Mesothelial cell of epicardium (in vitro differentiated cells): ENCODE results near the gene SMOC2. TPM values are rescaled to one million over a fixed set of nuclear protein-coding genes. Genes with fewer than 3 reads are reported as not detected.

Experiments
- DNase-seq, 2 experiments: peaks; one replicate each; pipeline ENCODE4 v3.0.0; 2021; ENCODE audit warnings: low spot score in 2 of 2; ENCODE audit not compliant: unreplicated experiment in 2 of 2
- H3K27ac Mint-ChIP-seq: 2 replicates; pipeline ENCODE4 v1.8.0; 2021; ENCODE audit warnings: mixed read lengths
- H3K27me3 Mint-ChIP-seq: 2 replicates; pipeline ENCODE4 v1.8.0; 2021; ENCODE audit warnings: low read depth, mixed read lengths
- H3K36me3 Mint-ChIP-seq: 2 replicates; pipeline ENCODE4 v1.8.0; 2021; ENCODE audit warnings: mixed read lengths
- H3K4me1 Mint-ChIP-seq: 2 replicates; pipeline ENCODE4 v1.8.0; 2021; ENCODE audit warnings: mixed read lengths
- H3K4me3 Mint-ChIP-seq: 2 replicates; pipeline ENCODE4 v1.8.0; 2021; ENCODE audit warnings: mild to moderate bottlenecking, moderate library complexity, mixed read lengths
- H3K9me3 Mint-ChIP-seq: 2 replicates; pipeline ENCODE4 v1.8.0; 2021; ENCODE audit warnings: mixed read lengths
- CTCF ChIP-seq: fragments of 200-600 bp; sonication (generic); IDR thresholded peaks from one replicate; pipeline ENCODE4 v1.5.0; 2021; ENCODE audit warnings: antibody characterized with exemption; ENCODE audit not compliant: unreplicated experiment
- total RNA-seq: library from RNA; stranded (reverse); gene quantifications from 3 replicates; pipeline ENCODE4 v1.2.1, GENCODE V29; 2021

The SMOC2 gene
- total RNA-seq, 1 donor from 2014 or later = 4.4 TPM

- Mint-ChIP-seq H3K27me3 (no peaks in the 10 kb centered on the region), H3K4me3 (no peak overlapping the region), H3K9me3 (no peaks in the 10 kb centered on the region), H3K4me1 (peaks cover 20% of the 10 kb centered on the region), H3K36me3 (no peaks in the 10 kb centered on the region), H3K27ac (no peak overlapping the region)
- TF ChIP-seq CTCF = no peak
- no peak for DNase-seq
Measured at GRCh38 chr6:168605964-168606363, 165.0 kb downstream of the SMOC2 start.

DNA sequence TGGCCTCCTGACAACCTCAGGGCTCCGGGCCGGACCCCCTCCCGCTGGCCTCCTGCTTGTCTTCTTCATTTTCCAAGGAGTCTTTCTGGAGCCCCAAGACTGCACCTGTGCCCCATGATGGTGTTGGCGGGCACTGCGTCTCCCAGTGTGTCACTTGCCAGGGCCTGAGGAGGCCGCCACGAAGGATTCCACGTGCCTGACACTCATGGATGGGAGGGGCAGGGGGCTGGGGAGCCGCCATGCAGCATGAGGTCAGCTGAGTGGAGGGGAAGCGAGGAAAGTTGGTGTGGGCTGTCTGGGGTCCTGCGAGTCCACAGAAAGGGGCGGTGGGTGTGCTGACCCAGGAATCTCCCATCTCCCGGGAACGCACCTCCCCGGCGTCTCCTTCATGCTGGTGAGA is 165.7 kb downstream of the SMOC2 start:
- no peak overlapping the region for H3K27ac Mint-ChIP-seq
- peaks cover 19% of the 10 kb centered on the region for H3K4me1 Mint-ChIP-seq
- no peaks in the 10 kb centered on the region for H3K9me3 Mint-ChIP-seq
- no peaks in the 10 kb centered on the region for H3K27me3 Mint-ChIP-seq
- no peak for DNase-seq
- H3K4me3 Mint-ChIP-seq = no peak overlapping the region
- TF ChIP-seq CTCF = no peak
- H3K36me3 Mint-ChIP-seq = no peaks in the 10 kb centered on the region

GRCh38 chr6:168607272-168608112 is 166.5 kb downstream of the SMOC2 start:
- H3K9me3 Mint-ChIP-seq = no peaks in the 10 kb centered on the region
- H3K4me1 Mint-ChIP-seq = peaks cover 18% of the 10 kb centered on the region
- H3K36me3 Mint-ChIP-seq = no peaks in the 10 kb centered on the region
- no peak overlapping the region for H3K4me3 Mint-ChIP-seq
- DNase-seq = no peak
- no peak overlapping the region for H3K27ac Mint-ChIP-seq
- H3K27me3 Mint-ChIP-seq = no peaks in the 10 kb centered on the region
- TF ChIP-seq CTCF = no peak

DNA sequence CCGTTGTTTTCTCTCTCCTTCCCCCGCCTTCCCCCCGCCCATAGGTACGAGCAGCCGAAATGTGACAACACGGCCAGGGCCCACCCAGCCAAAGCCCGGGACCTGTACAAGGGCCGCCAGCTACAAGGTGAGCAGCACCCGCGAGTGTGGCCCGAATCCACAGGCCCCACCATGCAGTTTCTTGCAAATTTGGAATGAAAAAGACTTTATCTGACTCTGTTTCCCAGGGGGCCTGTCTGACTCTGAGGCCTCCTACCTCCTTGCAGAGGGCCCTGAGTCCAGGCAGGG is 167.1 kb downstream of the SMOC2 start:
- Mint-ChIP-seq H3K4me3 (no peak overlapping the region), H3K9me3 (no peaks in the 10 kb centered on the region), H3K4me1 (peaks cover 18% of the 10 kb centered on the region), H3K27me3 (no peaks in the 10 kb centered on the region), H3K27ac (no peak overlapping the region), H3K36me3 (no peaks in the 10 kb centered on the region)
- DNase-seq = no peak
- no peak for TF ChIP-seq CTCF

DNA sequence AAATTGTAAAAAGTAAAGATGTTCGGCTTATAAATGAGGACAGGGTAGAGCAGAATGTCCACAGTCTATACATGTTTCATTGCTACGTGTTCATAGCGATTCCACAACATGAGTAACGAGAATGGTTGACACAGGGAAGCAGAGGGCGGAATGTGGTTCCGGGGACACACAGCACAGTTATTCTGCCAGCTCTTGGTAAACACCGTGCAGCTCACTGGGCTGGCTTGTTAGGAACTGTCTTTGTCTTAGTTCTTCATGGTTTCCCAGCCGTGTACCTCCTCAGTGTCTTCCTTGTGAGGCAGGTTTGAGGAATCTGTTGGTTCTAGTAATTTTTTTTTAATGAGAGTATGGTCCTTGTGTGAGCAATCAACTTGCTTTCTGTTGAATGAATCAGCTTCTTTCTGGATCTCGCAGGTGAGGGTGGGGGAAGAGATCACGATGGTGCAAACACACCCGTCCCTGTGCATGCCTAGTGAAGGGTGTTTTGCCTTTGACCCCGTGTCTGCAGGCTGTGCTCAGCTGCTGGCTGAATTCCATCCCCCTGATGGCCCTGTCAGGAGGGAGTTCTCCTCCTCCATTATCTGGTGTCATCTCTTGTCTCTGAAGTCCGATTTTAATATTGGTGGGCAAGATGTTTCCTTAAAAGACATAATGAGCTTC is 168.2 kb downstream of the SMOC2 start:
- Mint-ChIP-seq H3K4me1 (peaks cover 18% of the 10 kb centered on the region), H3K27ac (no peak overlapping the region), H3K4me3 (no peak overlapping the region), H3K27me3 (no peaks in the 10 kb centered on the region), H3K36me3 (no peaks in the 10 kb centered on the region), H3K9me3 (no peaks in the 10 kb centered on the region)
- DNase-seq = no peak
- no peak for TF ChIP-seq CTCF
